GM19043 (cell line): Measurements from ENCODE around the gene IYD.

ENCODE experiments used
- ATAC-seq: cut with Tn5 transposase; IDR thresholded peaks from one replicate; pipeline ENCODE4 v1.9.1; 2021; ENCODE audit warnings: low read depth; ENCODE audit not compliant: unreplicated experiment

IYD gene

GRCh38 chr6:150394053-150394898, 25.5 kb downstream of the IYD start:
- no peak for ATAC-seq

GRCh38 chr6:150394899-150395295, 26.1 kb downstream of the IYD start:
- ATAC-seq = no peak

- peak; percentile 53 for ATAC-seq
These were observed 26.7 kb downstream of the IYD start for GRCh38 chr6:150395388-150396009.

- no peak for ATAC-seq
These were observed 34.8 kb downstream of the IYD start for GRCh38 chr6:150403458-150404246.

GRCh38 chr6:150406948-150407347, 38.1 kb downstream of the IYD start:
- ATAC-seq = no peak

GRCh38 chr6:150408842-150409241, 40.0 kb downstream of the IYD start:
- no peak for ATAC-seq

GRCh38 chr6:150409576-150410066, 40.8 kb downstream of the IYD start:
- ATAC-seq = no peak

GRCh38 chr6:150410399-150410798, 41.6 kb downstream of the IYD start:
- ATAC-seq = no peak

GRCh38 chr6:150410906-150411305, 42.1 kb downstream of the IYD start:
- ATAC-seq = no peak

- ATAC-seq = no peak
These were observed 43.4 kb downstream of the IYD start for GRCh38 chr6:150412221-150412620.

- no peak for ATAC-seq
These were observed 44.4 kb downstream of the IYD start for GRCh38 chr6:150413198-150413597.

GRCh38 chr6:150413781-150414281, 45.0 kb downstream of the IYD start:
- no peak for ATAC-seq

- no peak for ATAC-seq
These were observed 47.3 kb downstream of the IYD start for GRCh38 chr6:150416128-150416527.

- ATAC-seq = no peak
These were observed 48.4 kb downstream of the IYD start for GRCh38 chr6:150417250-150417649.

- peak; percentile 83 for ATAC-seq
These were observed 49.4 kb downstream of the IYD start for GRCh38 chr6:150417899-150418826.

GRCh38 chr6:150418827-150419594, 50.2 kb downstream of the IYD start:
- ATAC-seq = no peak

GRCh38 chr6:150420428-150420827, 51.6 kb downstream of the IYD start:
- no peak for ATAC-seq

GRCh38 chr6:150420926-150421325, 52.1 kb downstream of the IYD start:
- no peak for ATAC-seq

- ATAC-seq = no peak
These were observed 56.7 kb downstream of the IYD start for GRCh38 chr6:150425508-150425907.
